ENCODE data around the gene ZBTB20.
A peak's percentile ranks its signal among the peaks of the same experiment; 100 is the strongest.

Gene ZBTB20

DNA sequence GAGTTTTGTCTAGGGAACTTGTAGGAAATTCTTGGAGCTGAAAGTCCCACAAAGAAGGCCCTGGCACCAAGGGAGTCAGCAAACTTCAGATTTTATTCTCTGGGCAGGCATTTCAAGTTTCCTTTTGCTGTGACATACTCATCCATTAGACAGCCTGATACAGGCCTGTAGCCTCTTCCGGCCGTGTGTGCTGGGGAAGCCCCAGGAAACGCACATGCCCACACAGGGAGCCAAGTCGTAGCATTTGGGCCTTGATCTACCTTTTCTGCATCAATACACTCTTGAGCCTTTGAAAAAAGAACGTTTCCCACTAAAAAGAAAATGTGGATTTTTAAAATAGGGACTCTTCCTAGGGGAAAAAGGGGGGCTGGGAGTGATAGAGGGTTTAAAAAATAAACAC, 838.3 kb downstream of the ZBTB20 start:
- DNase-seq: no peak

- DNase-seq: no peak
These were observed 838.7 kb downstream of the ZBTB20 start for GRCh38 chr3:114308377-114308776.

DNA sequence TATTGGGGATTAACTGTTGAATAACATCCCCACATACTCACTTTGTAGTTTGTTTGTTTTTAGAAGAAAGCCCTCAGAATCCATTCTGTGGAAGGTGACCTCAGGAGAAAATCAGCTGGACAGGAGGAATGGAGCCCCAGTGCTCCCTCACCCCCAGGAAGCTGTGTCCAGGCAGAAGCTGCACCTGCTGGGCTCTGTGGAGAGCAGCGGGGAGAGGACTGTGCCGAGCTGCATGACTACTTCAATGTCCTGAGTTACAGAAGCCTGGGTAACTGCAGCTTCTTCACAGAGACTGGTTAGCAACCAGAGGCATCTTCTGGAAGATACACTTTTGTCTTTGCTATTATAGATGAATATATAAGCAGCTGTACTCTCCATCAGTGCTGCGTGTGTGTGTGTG, 839.3 kb downstream of the ZBTB20 start:
- DNase-seq: no peak

DNA sequence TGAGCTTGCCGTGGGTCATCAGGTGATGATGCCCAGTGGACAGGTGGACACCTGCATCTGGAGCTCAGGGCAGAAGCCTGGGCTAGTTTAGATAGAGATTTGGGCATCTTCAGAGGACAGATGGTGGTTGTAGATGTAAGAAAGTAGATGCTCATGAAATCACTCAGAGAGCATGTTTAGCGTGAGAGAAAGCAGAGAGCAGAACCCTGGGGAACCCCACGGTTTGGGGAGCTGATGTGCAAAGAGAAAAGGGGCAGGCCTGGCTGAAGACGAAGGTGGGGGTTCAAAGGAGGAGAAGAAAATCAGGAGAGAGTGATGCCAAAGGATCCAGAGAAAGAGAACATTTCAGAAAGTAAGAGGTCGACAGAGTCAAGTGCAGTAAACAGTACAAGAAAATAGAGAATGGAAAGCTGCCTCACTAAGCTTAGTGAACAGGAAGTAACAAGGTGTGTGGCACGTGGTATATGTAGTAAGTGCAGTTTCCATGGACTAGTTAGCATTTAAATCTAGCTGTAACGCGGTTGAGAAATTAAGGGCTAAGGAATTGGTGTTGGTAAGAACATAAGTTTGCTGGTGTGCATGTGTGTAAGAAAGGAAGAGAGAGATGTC, 839.8 kb downstream of the ZBTB20 start:
- no peak for DNase-seq

DNA sequence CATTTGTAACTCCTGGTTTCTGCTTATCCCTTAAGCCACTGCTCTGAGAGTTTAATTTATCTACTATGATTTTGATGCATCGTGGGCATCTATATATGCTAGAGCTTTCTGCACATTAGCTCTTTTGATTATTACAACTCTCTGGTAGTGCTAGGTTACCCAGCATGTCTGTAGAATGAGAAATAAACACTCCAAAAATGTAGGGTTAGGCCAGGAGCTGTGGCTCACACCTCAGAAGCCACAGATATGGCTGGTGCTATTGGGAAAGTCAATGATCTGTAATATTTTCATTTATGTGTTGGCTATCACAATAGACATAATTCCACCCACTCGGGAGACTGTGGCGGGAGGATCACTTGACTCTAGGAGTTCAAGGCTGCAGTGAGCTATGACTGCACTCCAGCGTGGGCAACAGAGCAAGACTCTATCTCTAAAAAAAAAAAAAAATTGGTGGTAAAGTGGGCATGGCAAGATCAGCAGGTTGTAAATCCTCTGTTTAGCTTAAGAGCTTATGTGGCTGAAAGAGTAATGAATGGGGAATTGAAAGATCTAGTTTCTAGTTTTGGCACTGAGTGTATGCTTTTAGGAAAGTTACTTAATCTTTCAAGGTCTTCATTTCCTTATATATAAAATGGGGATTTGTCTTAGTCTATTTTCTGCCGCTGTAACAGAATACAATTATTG, 847.0 kb downstream of the ZBTB20 start:
- no peak for DNase-seq

- peak; percentile 51 for DNase-seq
These were observed 847.7 kb downstream of the ZBTB20 start for GRCh38 chr3:114299421-114299820.

DNA sequence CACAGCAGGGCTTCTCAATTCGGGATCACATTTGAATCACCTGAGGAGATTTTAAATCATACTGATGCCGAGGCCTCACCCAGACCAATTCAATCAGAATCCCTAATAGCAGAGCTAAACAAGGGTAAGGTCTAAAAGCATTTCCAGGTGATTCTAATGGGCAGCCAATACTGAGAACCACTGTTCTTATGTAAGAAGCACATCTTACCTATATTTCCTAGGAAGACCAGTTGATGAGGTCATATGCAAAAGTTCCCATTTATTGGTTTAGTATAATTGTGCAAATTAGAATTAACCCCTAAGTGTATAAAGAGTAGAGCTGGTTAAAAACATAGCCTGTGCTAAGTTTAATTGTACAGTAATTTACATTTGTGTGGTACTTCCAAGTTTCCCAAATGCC, 851.1 kb downstream of the ZBTB20 start:
- no peak for DNase-seq

GRCh38 chr3:114294940-114295480, 852.1 kb downstream of the ZBTB20 start:
- DNase-seq: no peak

DNA sequence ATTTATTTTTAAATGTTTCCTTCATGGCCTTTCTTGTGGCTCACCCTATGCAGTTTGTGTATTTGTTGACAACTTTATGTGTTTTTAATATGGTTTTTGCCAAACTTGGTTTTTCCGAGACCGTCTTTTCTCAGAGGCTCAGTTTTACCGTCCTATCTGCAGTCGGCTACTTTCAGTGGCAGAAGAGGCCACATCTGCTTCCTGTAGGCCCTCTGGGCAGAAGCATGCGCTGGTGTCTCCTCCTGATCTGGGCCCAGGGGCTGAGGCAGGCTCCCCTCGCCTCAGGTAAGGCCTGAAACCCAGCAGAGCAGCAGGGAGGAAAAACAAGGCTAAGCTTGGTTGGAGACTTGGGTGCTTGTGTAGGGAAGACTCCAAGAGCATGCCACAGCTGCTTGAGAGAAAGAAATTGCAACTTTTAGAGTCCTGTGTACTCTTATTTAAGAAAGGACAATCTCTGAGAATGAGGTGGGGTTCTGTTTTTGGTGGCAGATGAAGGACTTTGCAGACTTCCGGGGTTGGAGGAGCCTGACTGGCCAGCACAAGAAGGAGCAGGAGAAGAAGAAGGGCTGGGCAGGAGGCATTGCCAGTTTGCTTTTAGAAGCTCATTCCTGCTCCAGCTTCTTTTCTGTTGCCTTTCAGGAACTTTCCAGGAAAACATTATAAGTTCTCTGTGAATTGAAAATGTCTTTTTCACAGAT, 853.1 kb downstream of the ZBTB20 start, which contains the start of gene TIGIT:
TSS of gene TIGIT (plus strand) at position 191 of the 698 bp plus-strand sequence. CDS start at position 225, 34 bp downstream.
- no peak for DNase-seq

DNA sequence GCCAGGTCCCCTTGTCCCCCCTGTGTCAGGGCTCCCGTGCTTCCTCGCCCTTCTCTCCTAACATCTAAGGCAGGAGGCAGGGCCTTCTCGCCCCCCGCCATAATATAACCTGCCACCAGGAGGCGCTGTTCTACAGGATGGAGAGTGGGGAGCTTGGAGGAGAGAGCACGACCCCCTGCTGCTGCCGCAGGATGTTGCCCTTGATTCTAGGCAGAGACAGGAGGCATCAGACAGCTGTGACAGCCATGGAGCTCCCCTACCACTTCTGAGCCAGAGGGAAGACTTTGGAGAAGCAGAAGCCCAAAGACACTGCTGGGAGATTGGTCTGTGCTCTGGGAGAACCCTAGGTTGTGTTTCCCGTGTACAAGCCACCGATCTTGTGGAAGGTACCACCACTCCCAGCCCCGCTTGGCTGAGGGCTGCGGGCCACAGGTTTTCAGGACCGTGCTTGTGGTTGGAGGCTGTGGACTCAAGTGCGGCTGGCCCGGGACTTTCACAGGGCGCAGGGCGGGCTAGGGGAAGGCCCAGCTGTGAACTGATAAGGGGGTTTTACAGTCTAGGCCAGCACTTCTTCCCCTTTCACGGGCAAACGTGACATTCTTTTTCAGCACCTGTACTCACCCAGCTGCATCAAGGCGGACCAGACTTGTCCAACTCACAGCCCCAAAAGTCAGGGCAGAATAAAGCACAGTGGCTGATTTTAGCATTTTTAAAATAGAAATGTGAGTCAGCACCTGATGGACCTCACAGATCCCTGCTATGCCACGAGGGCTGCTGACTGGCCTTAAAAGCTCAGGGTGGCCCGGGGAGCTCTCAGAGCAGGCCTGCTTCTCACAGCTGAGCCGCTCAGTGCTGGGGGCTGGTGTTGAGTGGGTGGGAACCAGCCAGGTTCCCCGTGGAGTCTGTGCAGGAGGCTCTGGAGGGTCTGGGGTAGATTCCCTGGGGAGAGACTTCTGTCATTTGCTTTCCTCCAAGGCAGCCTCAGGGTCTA, 855.9 kb downstream of the ZBTB20 start:
- peak; percentile 65 for DNase-seq

DNA sequence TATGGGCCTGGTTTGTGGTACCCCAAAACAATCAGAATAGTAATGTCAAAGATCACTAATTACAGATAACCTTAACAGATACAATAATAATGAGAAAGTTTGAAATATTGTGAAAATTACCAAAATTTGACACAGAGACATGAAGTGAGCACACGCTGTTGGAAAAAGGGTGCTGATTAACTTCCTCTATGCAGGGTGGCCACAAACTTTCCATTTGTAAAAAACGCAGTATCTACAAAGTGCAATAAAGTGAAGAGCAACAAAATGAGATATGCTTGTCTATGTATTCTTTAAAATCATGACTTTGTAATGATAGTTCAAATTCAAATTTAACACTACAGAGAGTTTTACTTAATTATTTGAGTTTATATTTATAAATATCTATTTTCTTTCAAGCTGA, 860.8 kb downstream of the ZBTB20 start:
- DNase-seq: no peak

- DNase-seq: no peak
These were observed 861.3 kb downstream of the ZBTB20 start for GRCh38 chr3:114285648-114286230.

DNA sequence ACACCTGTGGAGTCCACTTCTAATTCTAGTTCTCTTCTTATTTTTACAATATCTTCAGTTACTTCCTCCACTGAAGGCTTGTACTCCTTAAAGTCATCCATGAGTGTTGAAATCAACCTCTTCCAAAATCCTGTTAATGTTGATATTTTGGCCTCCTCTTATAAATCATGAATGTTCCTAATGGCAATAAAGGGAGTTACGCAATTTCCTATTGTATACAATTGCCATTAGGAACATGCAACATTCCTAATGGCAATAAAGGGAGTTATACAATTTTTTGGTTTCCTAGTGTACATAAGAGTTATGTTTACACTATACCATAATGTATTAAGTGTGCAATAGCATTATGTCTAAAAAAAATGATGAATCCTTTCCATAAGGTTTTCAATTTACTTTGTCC, 862.4 kb downstream of the ZBTB20 start:
- DNase-seq: no peak
